A549 (cell line): ENCODE results near the gene TMOD1. TPM values are rescaled to one million over a fixed set of nuclear protein-coding genes. Genes with fewer than 3 reads are reported as not detected.

Source experiments
- ATAC-seq, 2 experiments: fragments of 200-7000 bp in 1 of 2; fragments of >200 bp in 1 of 2; cut with Nextera tagmentation in 1 of 2; cut with Tn5 transposase in 1 of 2; 3 replicates each; pipeline versions ENCODE4 v1.8.0 to v1.9.1; 2018 to 2020; ENCODE audit warnings: mild to moderate bottlenecking in 1 of 2, moderate library complexity in 1 of 2
- CTCF ChIA-PET: fragments of 300-600 bp; sonication (Branson Sonifier 250); formaldehyde crosslinking; extraction: SDS; loops from one replicate; lab custom pipeline; 2021; ENCODE audit warnings: antibody characterized with exemption, inconsistent platforms; lab: Yijun Ruan, JAX
- POLR2A ChIA-PET: fragments of 350-600 bp; formaldehyde crosslinking; extraction: SDS; loops from one replicate; lab custom pipeline; 2021; ENCODE audit warnings: antibody characterized with exemption, inconsistent platforms; lab: Yijun Ruan, JAX
- DNase-seq, 2 experiments: peaks; one replicate each; pipeline versions ENCODE4 v3.0.0 to v3.0.0-alpha.2; 2011 to 2016; ENCODE audit warnings: low read depth in 1 of 2, low spot score in 1 of 2
- FAIRE-seq: peaks from 2 replicates; lab custom pipeline; 2011; peaks lifted over from hg19 to GRCh38; lab: Jason Lieb, UNC
- H3K27ac ChIP-seq, 2 experiments: fragments of >200 bp; sonication (Bioruptor Twin); formaldehyde crosslinking; 3 replicates each; pipeline ENCODE4 v1.5.1; 2016 to 2017
- H3K4me1 ChIP-seq: fragments of >200 bp; sonication (Bioruptor Twin); formaldehyde crosslinking; 3 replicates; pipeline ENCODE4 v1.6.1; 2016
- H3K4me2 ChIP-seq: fragments of >200 bp; sonication (Bioruptor Twin); formaldehyde crosslinking; 3 replicates; pipeline ENCODE4 v1.6.1; 2016
- H3K4me3 ChIP-seq: fragments of >200 bp; sonication (Bioruptor Twin); formaldehyde crosslinking; 3 replicates; pipeline ENCODE4 v1.5.1; 2016
- H3K9me3 ChIP-seq: fragments of >200 bp; sonication (Bioruptor Twin); formaldehyde crosslinking; 3 replicates; pipeline ENCODE4 v1.6.1; 2016
- ATOH8 ChIP-seq: fragments of 250-450 bp; sonication (Bioruptor Pico); IDR thresholded peaks from 2 replicates; pipeline ENCODE4 v1.5.0; 2020; ENCODE audit warnings: low read depth, mild to moderate bottlenecking, moderate library complexity
- BCL3 ChIP-seq: fragments of >200 bp; sonication (Bioruptor Twin); formaldehyde crosslinking; IDR thresholded peaks from 3 replicates; pipeline ENCODE4 v1.6.1; 2016
- CEBPB ChIP-seq, 2 experiments: fragments of >200 bp in 1 of 2; sonication (Bioruptor Twin) in 1 of 2; formaldehyde crosslinking in 1 of 2; IDR thresholded peaks; 2 replicates each; pipeline ENCODE4 v1.6.1; 2012 to 2016
- EHMT2 ChIP-seq: fragments of 200-600 bp; sonication (generic); IDR thresholded peaks from 2 replicates; pipeline ENCODE4 v1.6.1; 2016; ENCODE audit warnings: antibody characterized with exemption, low read depth, mild to moderate bottlenecking, moderate library complexity
- EP300 ChIP-seq, 2 experiments: fragments of >200 bp; sonication (Bioruptor Twin); formaldehyde crosslinking; IDR thresholded peaks; 2 replicates in 1 of 2; 3 replicates in 1 of 2; pipeline ENCODE4 v1.6.1; 2016 to 2017
- FOSB ChIP-seq: fragments of 250-450 bp; sonication (Bioruptor Pico); IDR thresholded peaks from 2 replicates; pipeline ENCODE4 v1.5.0; 2020; ENCODE audit warnings: mild to moderate bottlenecking, moderate library complexity
- GATA3 ChIP-seq: IDR thresholded peaks from 2 replicates; pipeline ENCODE4 v1.6.1; 2012; ENCODE audit warnings: borderline replicate concordance
- HEYL ChIP-seq: fragments of 250-450 bp; sonication (Bioruptor Pico); IDR thresholded peaks from 2 replicates; pipeline ENCODE4 v1.8.0; 2021; ENCODE audit warnings: mild to moderate bottlenecking, moderate library complexity
- HOXB5 ChIP-seq: fragments of 250-450 bp; sonication (Bioruptor Pico); IDR thresholded peaks from 2 replicates; pipeline ENCODE4 v1.5.0; 2020; ENCODE audit warnings: mild to moderate bottlenecking, moderate library complexity
- JUN ChIP-seq, 2 experiments: fragments of >200 bp; sonication (Bioruptor Twin); formaldehyde crosslinking; IDR thresholded peaks; 2 replicates in 1 of 2; 3 replicates in 1 of 2; pipeline ENCODE4 v1.6.1; 2016 to 2017
- JUNB ChIP-seq: fragments of >200 bp; sonication (Bioruptor Twin); formaldehyde crosslinking; IDR thresholded peaks from 2 replicates; pipeline ENCODE4 v1.6.1; 2016
- NFE2L2 ChIP-seq: fragments of 150-350 bp; conservative IDR thresholded peaks from 2 replicates; pipeline ENCODE4 v1.6.1; 2014; ENCODE audit warnings: low read length
- NR3C1 ChIP-seq: fragments of >200 bp; sonication (Bioruptor Twin); formaldehyde crosslinking; IDR thresholded peaks from 3 replicates; pipeline ENCODE4 v1.6.1; 2017
- PHF8 ChIP-seq: fragments of 200-600 bp; sonication (generic); IDR thresholded peaks from 2 replicates; pipeline ENCODE4 v1.6.1; 2016; ENCODE audit warnings: low read depth, mild to moderate bottlenecking, antibody characterized with exemption, moderate library complexity, borderline replicate concordance
- POLR2A ChIP-seq: IDR thresholded peaks from 2 replicates; pipeline ENCODE4 v1.6.1; 2012; ENCODE audit warnings: mild to moderate bottlenecking, low read length
- POLR2AphosphoS2 ChIP-seq: conservative IDR thresholded peaks from 2 replicates; pipeline ENCODE4 v1.6.1; 2012; ENCODE audit warnings: low read length, improper control_type of control experiment, inconsistent platforms
- RAD21 ChIP-seq, 2 experiments: fragments of >200 bp in 1 of 2; sonication (Bioruptor Twin) in 1 of 2; formaldehyde crosslinking in 1 of 2; IDR thresholded peaks in 1 of 2; conservative IDR thresholded peaks in 1 of 2; 2 replicates in 1 of 2; 3 replicates in 1 of 2; pipeline ENCODE4 v1.6.1; 2012 to 2018; ENCODE audit warnings: inconsistent platforms in 1 of 2
- RARB ChIP-seq: fragments of 250-450 bp; sonication (Bioruptor Pico); IDR thresholded peaks from 2 replicates; pipeline ENCODE4 v1.8.0; 2021; ENCODE audit warnings: mild to moderate bottlenecking, moderate library complexity
- RFX5 ChIP-seq: fragments of 450-650 bp; IDR thresholded peaks from 2 replicates; pipeline ENCODE4 v1.7.1; 2014; ENCODE audit warnings: antibody characterized with exemption, mild to moderate bottlenecking, moderate library complexity
- RNF2 ChIP-seq: fragments of 200-600 bp; sonication (generic); IDR thresholded peaks from 2 replicates; pipeline ENCODE4 v1.6.1; 2016; ENCODE audit warnings: low read depth, mild to moderate bottlenecking, antibody characterized with exemption, moderate library complexity, borderline replicate concordance
- TFCP2L1 ChIP-seq: fragments of 250-450 bp; sonication (Bioruptor Pico); IDR thresholded peaks from 2 replicates; pipeline ENCODE4 v1.5.0; 2021; ENCODE audit warnings: mild to moderate bottlenecking
- TP53 ChIP-seq: fragments of 250-450 bp; sonication (Bioruptor Pico); IDR thresholded peaks from 2 replicates; pipeline ENCODE4 v1.5.0; 2021; ENCODE audit warnings: mild to moderate bottlenecking, moderate library complexity
- WGBS: methylation state at CpG from one replicate; pipeline ENCODE4 v1.1.6; 2017; ENCODE audit errors: missing lambda C conversion rate; 5-methylcytosine and 5-hydroxymethylcytosine counted together
- polyA plus RNA-seq, 4 experiments: library from polyadenylated mRNA; depleted of rRNA in 3 of 4; stranded (reverse); fragments of >200 nt; fragmentation: RNase III in 1 of 4; extraction: RNeasy Plus Mini Kit Qiagen cat#74134 plus additional on column Dnase treatment in 1 of 4; gene quantifications; 2 replicates in 3 of 4; 3 replicates in 1 of 4; pipeline ENCODE4 v1.2.3, GENCODE V29; 2011 to 2017
- TF ChIP-seq, protein P1 (sequence below): IDR thresholded peaks from 2 replicates; pipeline ENCODE4 v1.6.1; 2012
- TF ChIP-seq, protein P2 (sequence below): fragments of 450-650 bp; IDR thresholded peaks from 2 replicates; pipeline ENCODE4 v1.6.1; 2014; ENCODE audit warnings: antibody characterized with exemption
- TF ChIP-seq, protein P3 (sequence below): IDR thresholded peaks from 2 replicates; pipeline ENCODE4 v1.6.1; 2012; ENCODE audit warnings: low read depth, borderline replicate concordance

Gene TMOD1
- polyA plus RNA-seq, 2 of the 4 experiments (the other 2 are of a cell fraction) = 0.28 to 0.80 TPM

DNA sequence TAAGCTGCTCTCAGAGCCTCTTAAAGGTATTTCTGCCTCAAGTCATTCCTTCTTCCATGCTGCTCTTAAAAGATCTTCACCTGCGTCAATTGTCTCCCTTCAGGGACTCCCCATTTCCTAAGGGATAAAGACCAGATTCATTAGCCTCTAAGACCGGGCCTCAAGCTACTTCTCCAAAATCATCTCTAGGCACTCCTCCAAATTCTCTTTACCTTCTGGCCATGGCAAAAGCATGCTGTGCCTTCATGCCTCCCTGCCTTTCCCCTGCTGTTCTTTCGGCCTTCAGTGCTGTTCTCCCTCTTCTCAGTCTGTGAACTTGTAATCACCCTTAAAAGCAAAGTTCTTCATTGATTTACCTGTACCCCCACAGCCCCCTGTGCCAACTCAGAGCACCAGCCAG lies 4.4 kb downstream of the TMOD1 start (continued):
- TF ChIP-seq JUNB = no peak
- TF ChIP-seq CEBPB (IDR thresholded peaks at IDR 0.05) = no peak
- TF ChIP-seq TFCP2L1 (CRISPR knock-in tag) = no peak

GRCh38 chr9:97506306-97506705 lies 4.8 kb downstream of the TMOD1 start:
- Histone ChIP-seq H3K4me3 (no peak overlapping the region), H3K9me3 (no peaks in the 10 kb centered on the region)
- CTCF ChIA-PET = interaction anchor here (0.6 to 2.4 kb wide), 9 partner anchors 9 to 650 kb away, joined by 3 to 10 read pairs (median 5); no protein-coding TSS in a partner anchor
- TF ChIP-seq FOSB (CRISPR knock-in tag) (no peak), RFX5 (no peak), BCL3 (no peak), RNF2 (no peak), GATA3 (no peak), NR3C1 (no peak), POLR2AphosphoS2 (no peak), NFE2L2 (no peak)
- TF ChIP-seq, protein P1, sequence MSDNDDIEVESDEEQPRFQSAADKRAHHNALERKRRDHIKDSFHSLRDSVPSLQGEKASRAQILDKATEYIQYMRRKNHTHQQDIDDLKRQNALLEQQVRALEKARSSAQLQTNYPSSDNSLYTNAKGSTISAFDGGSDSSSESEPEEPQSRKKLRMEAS = no peak
- TF ChIP-seq, all 56 proteins: peak for 0
- no peak for DNase-seq
- FAIRE-seq = no peak
- Histone ChIP-seq H3K27ac (no peak overlapping the region), H3K4me2 (no peak overlapping the region), H3K4me1 (peaks cover 12% of the 10 kb centered on the region; the same call in 2 of the 3 replicates)
- WGBS = 61% methylated on average over 4 of the region's 4 CpGs
- no peak for ATAC-seq
- POLR2A ChIA-PET = no interaction called here

- Histone ChIP-seq H3K4me1 (peaks cover 16% of the 10 kb centered on the region; the same call in 2 of the 3 replicates), H3K4me2 (no peak overlapping the region), H3K4me3 (no peak overlapping the region), H3K27ac (no peak overlapping the region), H3K9me3 (no peaks in the 10 kb centered on the region)
- WGBS = 63% methylated on average over 1 of the region's 1 CpG
- FAIRE-seq = no peak
- TF ChIP-seq, protein P2, sequence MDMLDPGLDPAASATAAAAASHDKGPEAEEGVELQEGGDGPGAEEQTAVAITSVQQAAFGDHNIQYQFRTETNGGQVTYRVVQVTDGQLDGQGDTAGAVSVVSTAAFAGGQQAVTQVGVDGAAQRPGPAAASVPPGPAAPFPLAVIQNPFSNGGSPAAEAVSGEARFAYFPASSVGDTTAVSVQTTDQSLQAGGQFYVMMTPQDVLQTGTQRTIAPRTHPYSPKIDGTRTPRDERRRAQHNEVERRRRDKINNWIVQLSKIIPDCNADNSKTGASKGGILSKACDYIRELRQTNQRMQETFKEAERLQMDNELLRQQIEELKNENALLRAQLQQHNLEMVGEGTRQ = no peak
- TF ChIP-seq, protein P3, sequence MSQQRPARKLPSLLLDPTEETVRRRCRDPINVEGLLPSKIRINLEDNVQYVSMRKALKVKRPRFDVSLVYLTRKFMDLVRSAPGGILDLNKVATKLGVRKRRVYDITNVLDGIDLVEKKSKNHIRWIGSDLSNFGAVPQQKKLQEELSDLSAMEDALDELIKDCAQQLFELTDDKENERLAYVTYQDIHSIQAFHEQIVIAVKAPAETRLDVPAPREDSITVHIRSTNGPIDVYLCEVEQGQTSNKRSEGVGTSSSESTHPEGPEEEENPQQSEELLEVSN = no peak
- TF ChIP-seq HOXB5 (CRISPR knock-in tag) = no peak
- no peak for DNase-seq
- ChIA-PET POLR2A (no interaction called here), CTCF (interaction anchor here (0.6 to 2.4 kb wide), 7 partner anchors 8 to 651 kb away, joined by 3 to 10 read pairs (median 5); no protein-coding TSS in a partner anchor)
- no peak for ATAC-seq
These were observed 5.3 kb downstream of the TMOD1 start for GRCh38 chr9:97506787-97507186.

DNA sequence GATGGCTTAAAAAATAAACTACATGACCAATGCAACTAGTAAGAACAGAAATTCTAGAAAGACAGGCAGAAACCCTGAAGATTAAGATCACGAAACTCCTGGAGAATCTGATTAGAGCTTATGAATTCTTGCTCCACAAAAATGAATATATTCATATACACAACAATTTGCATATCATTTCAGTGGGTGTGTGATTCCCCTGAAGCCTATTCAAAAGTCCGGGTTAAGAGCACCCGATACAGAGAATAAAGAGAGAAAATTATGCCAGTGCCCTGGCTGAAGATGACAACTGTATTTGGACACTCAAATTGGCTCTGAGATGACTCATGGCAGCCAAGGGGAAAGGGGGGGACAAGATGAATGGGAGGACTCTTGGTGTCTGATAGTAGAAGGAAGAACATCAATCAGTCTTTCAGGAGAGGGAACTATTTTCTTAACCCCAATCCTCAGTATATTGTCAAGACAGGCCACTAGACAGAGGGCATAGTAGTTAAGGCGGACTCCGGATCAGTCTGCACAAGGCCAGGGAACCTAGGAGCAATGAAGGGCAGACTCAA lies 6.0 kb downstream of the TMOD1 start:
- TF ChIP-seq EHMT2 = no peak
- TF ChIP-seq CEBPB (IDR thresholded peaks at IDR 0.05) = no peak
- TF ChIP-seq, protein P1 = no peak
- TF ChIP-seq, protein P3 = no peak
- no peak for TF ChIP-seq JUNB
- no peak for TF ChIP-seq RARB
- TF ChIP-seq RNF2 = no peak
- TF ChIP-seq ATOH8 (CRISPR knock-in tag) = no peak
- no peak for TF ChIP-seq PHF8
- no peak for TF ChIP-seq NR3C1
- TF ChIP-seq JUN (IDR thresholded peaks at IDR 0.05) = no peak
- no peak for TF ChIP-seq EP300 (IDR thresholded peaks at IDR 0.05)
- no peak for TF ChIP-seq HEYL
- no peak for TF ChIP-seq TP53
- TF ChIP-seq RAD21 (conservative IDR thresholded peaks at IDR 0.05 in 1 of 2, IDR thresholded peaks at IDR 0.05 in 1 of 2) = no peak
- TF ChIP-seq POLR2A = no peak
- DNase-seq (no peak), ATAC-seq (no peak), FAIRE-seq (no peak)
- Histone ChIP-seq H3K27ac (no peak overlapping the region), H3K9me3 (no peaks in the 10 kb centered on the region), H3K4me2 (no peak overlapping the region), H3K4me1 (peaks cover 11% of the 10 kb centered on the region; the same call in 2 of the 3 replicates), H3K4me3 (no peak overlapping the region)
- POLR2A ChIA-PET = no interaction called here
- 89% methylated on average over 5 of the region's 5 CpGs for WGBS
- CTCF ChIA-PET = interaction anchor here (0.6 to 1.5 kb wide), 2 partner anchors 16 to 91 kb away, joined by 3 read pairs; no protein-coding TSS in a partner anchor
